Panc1 (cell line): Measurements from ENCODE around the gene UGT1A3.

Experiments used
- CTCF ChIP-seq: fragments of 450-650 bp; IDR thresholded peaks from 2 replicates; pipeline ENCODE4 v1.5.1; 2017; ENCODE audit warnings: mild to moderate bottlenecking
- POLR2AphosphoS5 ChIP-seq: IDR thresholded peaks from 2 replicates; pipeline ENCODE4 v1.6.1; 2012; ENCODE audit warnings: mild to moderate bottlenecking, low read depth, low read length, moderate library complexity
- SIN3A ChIP-seq: IDR thresholded peaks from 2 replicates; pipeline ENCODE4 v1.6.1; 2012; ENCODE audit warnings: low read depth, mild to moderate bottlenecking, low read length, moderate library complexity, borderline replicate concordance; ENCODE audit not compliant: insufficient read depth
- TCF7L2 ChIP-seq: IDR thresholded peaks from 2 replicates; pipeline ENCODE4 v1.6.1; 2011; ENCODE audit warnings: mild to moderate bottlenecking, low read depth, low read length, inconsistent platforms
- TF ChIP-seq, protein P1 (sequence below), 2 experiments: IDR thresholded peaks; 2 replicates each; pipeline ENCODE4 v1.6.1; 2011 to 2012; ENCODE audit warnings: low read depth in 2 of 2, control low read depth in 1 of 2, low read length in 1 of 2, mild to moderate bottlenecking in 1 of 2, moderate library complexity in 1 of 2; ENCODE audit not compliant: insufficient read depth in 1 of 2

- no peak for TF ChIP-seq TCF7L2
- TF ChIP-seq POLR2AphosphoS5, result no peak
- no peak for TF ChIP-seq CTCF
- no peak for TF ChIP-seq SIN3A
- TF ChIP-seq, protein P1, sequence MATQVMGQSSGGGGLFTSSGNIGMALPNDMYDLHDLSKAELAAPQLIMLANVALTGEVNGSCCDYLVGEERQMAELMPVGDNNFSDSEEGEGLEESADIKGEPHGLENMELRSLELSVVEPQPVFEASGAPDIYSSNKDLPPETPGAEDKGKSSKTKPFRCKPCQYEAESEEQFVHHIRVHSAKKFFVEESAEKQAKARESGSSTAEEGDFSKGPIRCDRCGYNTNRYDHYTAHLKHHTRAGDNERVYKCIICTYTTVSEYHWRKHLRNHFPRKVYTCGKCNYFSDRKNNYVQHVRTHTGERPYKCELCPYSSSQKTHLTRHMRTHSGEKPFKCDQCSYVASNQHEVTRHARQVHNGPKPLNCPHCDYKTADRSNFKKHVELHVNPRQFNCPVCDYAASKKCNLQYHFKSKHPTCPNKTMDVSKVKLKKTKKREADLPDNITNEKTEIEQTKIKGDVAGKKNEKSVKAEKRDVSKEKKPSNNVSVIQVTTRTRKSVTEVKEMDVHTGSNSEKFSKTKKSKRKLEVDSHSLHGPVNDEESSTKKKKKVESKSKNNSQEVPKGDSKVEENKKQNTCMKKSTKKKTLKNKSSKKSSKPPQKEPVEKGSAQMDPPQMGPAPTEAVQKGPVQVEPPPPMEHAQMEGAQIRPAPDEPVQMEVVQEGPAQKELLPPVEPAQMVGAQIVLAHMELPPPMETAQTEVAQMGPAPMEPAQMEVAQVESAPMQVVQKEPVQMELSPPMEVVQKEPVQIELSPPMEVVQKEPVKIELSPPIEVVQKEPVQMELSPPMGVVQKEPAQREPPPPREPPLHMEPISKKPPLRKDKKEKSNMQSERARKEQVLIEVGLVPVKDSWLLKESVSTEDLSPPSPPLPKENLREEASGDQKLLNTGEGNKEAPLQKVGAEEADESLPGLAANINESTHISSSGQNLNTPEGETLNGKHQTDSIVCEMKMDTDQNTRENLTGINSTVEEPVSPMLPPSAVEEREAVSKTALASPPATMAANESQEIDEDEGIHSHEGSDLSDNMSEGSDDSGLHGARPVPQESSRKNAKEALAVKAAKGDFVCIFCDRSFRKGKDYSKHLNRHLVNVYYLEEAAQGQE (IDR thresholded peaks at IDR 0.05; ENCODE audit: insufficient read depth in 1 of 2, low read depth in 2 of 2, low read length in 1 of 2), result no peak
Measured at GRCh38 chr2:233811732-233812131, 82.9 kb downstream of the UGT1A3 start.
